Liver (tissue), 9 donors: ENCODE measurements around the gene CNIH3. TPM values are rescaled to one million over a fixed set of nuclear protein-coding genes. Genes with fewer than 3 reads are reported as not detected.

Experiments used
- DNase-seq: peaks from one replicate; pipeline ENCODE4 v3.0.0-alpha.2; 2017; ENCODE audit warnings: low spot score
- H3K27ac ChIP-seq, 2 donors: one replicate each; pipeline ENCODE4 v1.7.0; 2013; ENCODE audit warnings: inconsistent platforms in 2 of 2, low read length in 2 of 2, control low read depth in 1 of 2, low read depth in 1 of 2, mild to moderate bottlenecking in 1 of 2
- H3K27me3 ChIP-seq, 4 donors: one replicate each; pipeline versions ENCODE4 v1.6.1 to v1.7.0; 2013; ENCODE audit warnings: low read length in 3 of 4, inconsistent platforms in 1 of 4, mild to moderate bottlenecking in 1 of 4, moderate library complexity in 1 of 4; ENCODE audit not compliant: control insufficient read depth in 4 of 4, insufficient read depth in 4 of 4
- H3K36me3 ChIP-seq, 4 donors: one replicate each; pipeline versions ENCODE4 v1.6.1 to v1.7.0; 2013; ENCODE audit warnings: low read length in 3 of 4, mild to moderate bottlenecking in 3 of 4, low read depth in 1 of 4, moderate library complexity in 1 of 4; ENCODE audit not compliant: control insufficient read depth in 4 of 4, insufficient read depth in 3 of 4
- H3K4me1 ChIP-seq, 4 donors: one replicate each; pipeline versions ENCODE4 v1.6.1 to v1.7.0; 2013; ENCODE audit warnings: low read length in 3 of 4, mild to moderate bottlenecking in 3 of 4, moderate library complexity in 1 of 4; ENCODE audit not compliant: control insufficient read depth in 4 of 4, insufficient read depth in 4 of 4
- H3K4me3 ChIP-seq, 3 donors: one replicate each; pipeline versions ENCODE4 v1.6.1 to v1.7.0; 2013; ENCODE audit warnings: low read length in 3 of 3, control low read depth in 1 of 3, low read depth in 1 of 3, mild to moderate bottlenecking in 1 of 3
- H3K9ac ChIP-seq, 2 donors: one replicate each; pipeline ENCODE4 v1.7.0; 2013; ENCODE audit warnings: low read length in 2 of 2, mild to moderate bottlenecking in 2 of 2, moderate library complexity in 2 of 2, control low read depth in 1 of 2, low read depth in 1 of 2
- H3K9me3 ChIP-seq, 4 donors: one replicate each; pipeline versions ENCODE4 v1.6.1 to v1.7.0; 2013; ENCODE audit warnings: low read length in 3 of 4; ENCODE audit not compliant: control insufficient read depth in 4 of 4
- ATF3 ChIP-seq: IDR thresholded peaks from 2 replicates; pipeline ENCODE4 v1.6.1; 2016; ENCODE audit warnings: antibody characterized with exemption
- CTCF ChIP-seq: fragments of 150-350 bp; IDR thresholded peaks from 2 replicates; pipeline ENCODE4 v1.5.1; 2017; ENCODE audit warnings: improper control_type of control experiment, low read depth, low read length; ENCODE audit not compliant: missing input control
- EGR1 ChIP-seq, 2 donors: IDR thresholded peaks; 2 replicates each; pipeline ENCODE4 v1.6.1; 2016 to 2018; ENCODE audit warnings: antibody characterized with exemption in 2 of 2, low read depth in 2 of 2
- FOXA1 ChIP-seq: IDR thresholded peaks from 2 replicates; pipeline ENCODE4 v1.6.1; 2016; ENCODE audit warnings: antibody characterized with exemption
- GABPA ChIP-seq, 2 donors: IDR thresholded peaks in 1 of 2; conservative IDR thresholded peaks in 1 of 2; 2 replicates each; pipeline ENCODE4 v1.6.1; 2016; ENCODE audit warnings: antibody characterized with exemption in 2 of 2, mild to moderate bottlenecking in 1 of 2, moderate library complexity in 1 of 2
- HNF4A ChIP-seq, 2 donors: conservative IDR thresholded peaks; 2 replicates each; pipeline ENCODE4 v1.6.1; 2016; ENCODE audit warnings: antibody characterized with exemption in 2 of 2, mild to moderate bottlenecking in 2 of 2
- HNF4G ChIP-seq: IDR thresholded peaks from 2 replicates; pipeline ENCODE4 v1.6.1; 2016; ENCODE audit warnings: antibody characterized with exemption
- JUND ChIP-seq, 2 donors: IDR thresholded peaks; 2 replicates each; pipeline ENCODE4 v1.6.1; 2016; ENCODE audit warnings: antibody characterized with exemption in 2 of 2
- MAX ChIP-seq: IDR thresholded peaks from 2 replicates; pipeline ENCODE4 v1.6.1; 2016; ENCODE audit warnings: antibody characterized with exemption
- RAD21 ChIP-seq, 2 donors: IDR thresholded peaks; 2 replicates each; pipeline ENCODE4 v1.6.1; 2016; ENCODE audit warnings: antibody characterized with exemption in 2 of 2, mild to moderate bottlenecking in 2 of 2
- REST ChIP-seq: IDR thresholded peaks from 2 replicates; pipeline ENCODE4 v1.6.1; 2016; ENCODE audit warnings: antibody characterized with exemption, mild to moderate bottlenecking
- RXRA ChIP-seq, 2 donors: IDR thresholded peaks; 2 replicates each; pipeline ENCODE4 v1.6.1; 2017 to 2018; ENCODE audit warnings: antibody characterized with exemption in 2 of 2, mild to moderate bottlenecking in 1 of 2
- SP1 ChIP-seq: IDR thresholded peaks from 2 replicates; pipeline ENCODE4 v1.6.1; 2018; ENCODE audit warnings: antibody characterized with exemption, mild to moderate bottlenecking
- TAF1 ChIP-seq: conservative IDR thresholded peaks from 2 replicates; pipeline ENCODE4 v1.6.1; 2016; ENCODE audit warnings: antibody characterized with exemption, mild to moderate bottlenecking
- YY1 ChIP-seq: IDR thresholded peaks from 2 replicates; pipeline ENCODE4 v1.6.1; 2016; ENCODE audit warnings: antibody characterized with exemption, mild to moderate bottlenecking
- WGBS: extraction: QIAGEN DNeasy Blood & Tissue Kit; methylation state at CpG from one replicate; pipeline ENCODE4 v1.1.7; 2013; 5-methylcytosine and 5-hydroxymethylcytosine counted together
- polyA plus RNA-seq, 2 donors: library from polyadenylated mRNA; stranded (reverse) in 1 of 2; unstranded in 1 of 2; fragments of 200-250 nt in 1 of 2; fragments of >200 nt in 1 of 2; fragmentation: Nextera tagmentation in 1 of 2; extraction: Ambion mirVana in 1 of 2; gene quantifications; one replicate each; pipeline versions ENCODE4 v1.2.1 to v1.2.3, GENCODE V29; 2013 to 2015
- total RNA-seq, 2 donors: library from RNA; depleted of rRNA; stranded (reverse); fragments of >200 nt; gene quantifications; one replicate each; pipeline ENCODE4 v1.2.3, GENCODE V29; 2014
- donor health status: healthy.
- donor health status: healthy.
- donor health status: healthy.
- donor health status: healthy.
- donor health status: healthy.

CNIH3 gene
- total and polyA plus RNA-seq, 4 donors: 0.39 to 1.0 (median 0.93) TPM

GRCh38 chr1:224696021-224696420, 79.9 kb downstream of the CNIH3 start:
- Histone ChIP-seq H3K9me3 (no peaks in the 10 kb centered on the region), H3K27me3 (no peaks in the 10 kb centered on the region), H3K4me3 (no peak overlapping the region), H3K9ac (no peak overlapping the region), H3K27ac (no peak overlapping the region), H3K36me3 (no peaks in the 10 kb centered on the region), H3K4me1 (no peaks in the 10 kb centered on the region)
- no peak for TF ChIP-seq SP1
- TF ChIP-seq TAF1: no peak
- no peak for TF ChIP-seq HNF4G
- no peak for TF ChIP-seq CTCF
- no peak for TF ChIP-seq RAD21 (IDR thresholded peaks at IDR 0.05)
- DNase-seq: no peak
- 88% methylated on average over 2 of the region's 2 CpGs for WGBS

GRCh38 chr1:224696891-224697765, 81.0 kb downstream of the CNIH3 start:
- TF ChIP-seq GABPA (IDR thresholded peaks at IDR 0.05 in 1 of 2, conservative IDR thresholded peaks at IDR 0.05 in 1 of 2): no peak
- TF ChIP-seq FOXA1: no peak
- TF ChIP-seq EGR1 (IDR thresholded peaks at IDR 0.05; ENCODE audit: low read depth in 2 of 2): no peak
- TF ChIP-seq HNF4A (conservative IDR thresholded peaks at IDR 0.05): no peak
- no peak for TF ChIP-seq CTCF
- Histone ChIP-seq H3K9ac (no peak overlapping the region), H3K4me1 (no peaks in the 10 kb centered on the region), H3K27ac (no peak overlapping the region), H3K27me3 (no peaks in the 10 kb centered on the region), H3K36me3 (no peaks in the 10 kb centered on the region), H3K9me3 (no peaks in the 10 kb centered on the region), H3K4me3 (no peak overlapping the region)
- no peak for DNase-seq
- 91% methylated on average over 14 of the region's 14 CpGs for WGBS

- Histone ChIP-seq H3K4me1 (no peaks in the 10 kb centered on the region), H3K9me3 (no peaks in the 10 kb centered on the region), H3K4me3 (no peak overlapping the region), H3K27me3 (no peaks in the 10 kb centered on the region), H3K27ac (no peak overlapping the region), H3K9ac (no peak overlapping the region), H3K36me3 (no peaks in the 10 kb centered on the region)
- WGBS: 94% methylated on average over 4 of the region's 4 CpGs
- TF ChIP-seq SP1 (no peak), REST (no peak), MAX (no peak), JUND (IDR thresholded peaks at IDR 0.05) (no peak), GABPA (IDR thresholded peaks at IDR 0.05 in 1 of 2, conservative IDR thresholded peaks at IDR 0.05 in 1 of 2) (no peak), CTCF (no peak), FOXA1 (no peak), RXRA (IDR thresholded peaks at IDR 0.05) (no peak), EGR1 (IDR thresholded peaks at IDR 0.05; ENCODE audit: low read depth in 2 of 2) (no peak), ATF3 (no peak), YY1 (no peak), HNF4A (conservative IDR thresholded peaks at IDR 0.05) (no peak)
- no peak for DNase-seq
Measured at GRCh38 chr1:224698015-224698451, 81.9 kb downstream of the CNIH3 start.
